ENCODE measurements around the gene FZD2.

DNA sequence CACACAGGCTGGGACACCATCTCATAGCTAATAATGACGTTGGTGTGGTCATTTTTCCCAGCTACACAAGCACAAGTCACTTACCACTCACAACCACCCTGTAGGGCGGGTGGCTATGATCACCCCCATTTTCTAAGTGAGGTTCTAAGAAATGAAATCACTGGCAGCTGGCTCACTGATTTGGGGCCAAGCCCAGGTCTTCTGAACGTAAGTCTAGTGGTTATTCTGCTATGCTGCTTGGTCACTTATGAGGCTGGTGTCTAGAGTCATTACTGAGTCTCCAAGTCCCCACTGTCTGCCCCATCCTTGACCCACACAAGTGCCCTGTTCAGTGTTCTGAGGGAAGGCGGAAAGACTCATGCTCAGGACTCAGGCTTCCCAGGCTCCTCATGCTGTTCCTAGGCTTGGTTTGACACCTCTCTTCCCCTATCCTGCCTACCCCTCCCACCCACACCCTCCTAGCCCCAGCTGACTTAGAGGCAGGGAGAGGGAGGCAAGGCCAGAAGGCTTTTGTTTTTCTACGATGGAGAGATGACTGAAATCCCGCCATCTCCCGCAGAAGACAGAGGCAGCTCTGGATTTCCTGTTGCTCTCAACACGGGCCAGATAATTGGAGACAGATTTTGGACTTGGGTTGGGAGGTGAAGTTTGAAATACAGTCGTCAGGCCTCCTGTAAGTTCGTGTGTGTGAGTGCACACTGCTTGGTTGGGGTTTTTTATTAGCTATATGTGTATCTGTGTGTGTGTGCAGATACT, 32.2 kb downstream of the FZD2 start:
- TF ChIP-seq EZH2 (IDR thresholded peaks at IDR 0.05; ENCODE audit: borderline replicate concordance, low read depth, low read length) (no peak), JUN (IDR thresholded peaks at IDR 0.05; ENCODE audit: borderline replicate concordance, low read depth, low read length) (no peak), JUN (CRISPR knock-in tag; IDR thresholded peaks at IDR 0.05; ENCODE audit: borderline replicate concordance) (no peak), BHLHE40 (IDR thresholded peaks at IDR 0.05; ENCODE audit: low read length) (no peak), SREBF2 (CRISPR knock-in tag; IDR thresholded peaks at IDR 0.05) (no peak)
- TF ChIP-seq, protein P1, sequence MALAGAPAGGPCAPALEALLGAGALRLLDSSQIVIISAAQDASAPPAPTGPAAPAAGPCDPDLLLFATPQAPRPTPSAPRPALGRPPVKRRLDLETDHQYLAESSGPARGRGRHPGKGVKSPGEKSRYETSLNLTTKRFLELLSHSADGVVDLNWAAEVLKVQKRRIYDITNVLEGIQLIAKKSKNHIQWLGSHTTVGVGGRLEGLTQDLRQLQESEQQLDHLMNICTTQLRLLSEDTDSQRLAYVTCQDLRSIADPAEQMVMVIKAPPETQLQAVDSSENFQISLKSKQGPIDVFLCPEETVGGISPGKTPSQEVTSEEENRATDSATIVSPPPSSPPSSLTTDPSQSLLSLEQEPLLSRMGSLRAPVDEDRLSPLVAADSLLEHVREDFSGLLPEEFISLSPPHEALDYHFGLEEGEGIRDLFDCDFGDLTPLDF (CRISPR knock-in tag; IDR thresholded peaks at IDR 0.05): no peak
- TF ChIP-seq, protein P2, sequence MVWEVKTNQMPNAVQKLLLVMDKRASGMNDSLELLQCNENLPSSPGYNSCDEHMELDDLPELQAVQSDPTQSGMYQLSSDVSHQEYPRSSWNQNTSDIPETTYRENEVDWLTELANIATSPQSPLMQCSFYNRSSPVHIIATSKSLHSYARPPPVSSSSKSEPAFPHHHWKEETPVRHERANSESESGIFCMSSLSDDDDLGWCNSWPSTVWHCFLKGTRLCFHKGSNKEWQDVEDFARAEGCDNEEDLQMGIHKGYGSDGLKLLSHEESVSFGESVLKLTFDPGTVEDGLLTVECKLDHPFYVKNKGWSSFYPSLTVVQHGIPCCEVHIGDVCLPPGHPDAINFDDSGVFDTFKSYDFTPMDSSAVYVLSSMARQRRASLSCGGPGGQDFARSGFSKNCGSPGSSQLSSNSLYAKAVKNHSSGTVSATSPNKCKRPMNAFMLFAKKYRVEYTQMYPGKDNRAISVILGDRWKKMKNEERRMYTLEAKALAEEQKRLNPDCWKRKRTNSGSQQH (CRISPR knock-in tag; IDR thresholded peaks at IDR 0.05): no peak

Data from K562 (cell line).